Retinal pigment epithelial cell (primary cell): ENCODE measurements around the gene CELF1.

Experiments
- DNase-seq: peaks from one replicate; pipeline ENCODE4 v3.0.0-alpha.2; 2010; ENCODE audit warnings: low read depth
- H3K4me3 ChIP-seq: 2 replicates; pipeline ENCODE4 v1.5.1; 2011; ENCODE audit warnings: mild to moderate bottlenecking, low read length, control low read depth, moderate library complexity
- TF ChIP-seq, protein P1 (sequence below): conservative IDR thresholded peaks from 2 replicates; pipeline ENCODE4 v1.5.1; 2011; ENCODE audit warnings: low read depth, low read length, control low read depth, inconsistent platforms

Gene CELF1

DNA sequence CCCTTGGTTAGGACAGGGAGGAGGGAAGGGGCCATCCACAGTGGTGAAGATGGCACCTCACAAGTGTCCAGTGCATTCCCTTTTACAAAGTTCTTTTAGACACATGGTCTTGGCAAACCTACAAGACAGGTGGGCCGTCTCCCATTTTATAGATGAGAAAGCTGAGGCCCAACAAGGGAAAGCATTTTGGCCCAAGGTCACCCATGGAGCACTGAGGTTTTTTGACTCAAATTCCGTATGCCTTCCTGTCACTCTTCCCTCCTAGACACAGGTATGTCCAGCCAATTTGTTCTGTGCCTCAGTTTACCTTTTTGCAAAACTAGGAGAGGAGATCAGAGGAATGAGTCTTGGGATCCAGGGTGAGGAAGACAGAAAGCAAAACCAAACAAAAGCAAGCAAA lies 40.0 kb upstream of the CELF1 start:
- TF ChIP-seq, protein P1, sequence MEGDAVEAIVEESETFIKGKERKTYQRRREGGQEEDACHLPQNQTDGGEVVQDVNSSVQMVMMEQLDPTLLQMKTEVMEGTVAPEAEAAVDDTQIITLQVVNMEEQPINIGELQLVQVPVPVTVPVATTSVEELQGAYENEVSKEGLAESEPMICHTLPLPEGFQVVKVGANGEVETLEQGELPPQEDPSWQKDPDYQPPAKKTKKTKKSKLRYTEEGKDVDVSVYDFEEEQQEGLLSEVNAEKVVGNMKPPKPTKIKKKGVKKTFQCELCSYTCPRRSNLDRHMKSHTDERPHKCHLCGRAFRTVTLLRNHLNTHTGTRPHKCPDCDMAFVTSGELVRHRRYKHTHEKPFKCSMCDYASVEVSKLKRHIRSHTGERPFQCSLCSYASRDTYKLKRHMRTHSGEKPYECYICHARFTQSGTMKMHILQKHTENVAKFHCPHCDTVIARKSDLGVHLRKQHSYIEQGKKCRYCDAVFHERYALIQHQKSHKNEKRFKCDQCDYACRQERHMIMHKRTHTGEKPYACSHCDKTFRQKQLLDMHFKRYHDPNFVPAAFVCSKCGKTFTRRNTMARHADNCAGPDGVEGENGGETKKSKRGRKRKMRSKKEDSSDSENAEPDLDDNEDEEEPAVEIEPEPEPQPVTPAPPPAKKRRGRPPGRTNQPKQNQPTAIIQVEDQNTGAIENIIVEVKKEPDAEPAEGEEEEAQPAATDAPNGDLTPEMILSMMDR, result no peak
- no peak overlapping the region for H3K4me3 ChIP-seq
- DNase-seq, result no peak

- TF ChIP-seq, protein P1, result no peak
- no peak overlapping the region for H3K4me3 ChIP-seq
- DNase-seq, result no peak
Observed at GRCh38 chr11:47592251-47592650, 39.3 kb upstream of the CELF1 start.

- no peak overlapping the region for H3K4me3 ChIP-seq
- TF ChIP-seq, protein P1, result no peak
- DNase-seq, result no peak
Observed at GRCh38 chr11:47591764-47592163, 38.8 kb upstream of the CELF1 start.

GRCh38 chr11:47589977-47590861 lies 37.3 kb upstream of the CELF1 start:
- TF ChIP-seq, protein P1, result no peak
- DNase-seq, result no peak
- H3K4me3 ChIP-seq, result peak overlapping the region; percentile 5

GRCh38 chr11:47589584-47589976 lies 36.6 kb upstream of the CELF1 start:
- TF ChIP-seq, protein P1, result no peak
- H3K4me3 ChIP-seq, result no peak overlapping the region
- no peak for DNase-seq

DNA sequence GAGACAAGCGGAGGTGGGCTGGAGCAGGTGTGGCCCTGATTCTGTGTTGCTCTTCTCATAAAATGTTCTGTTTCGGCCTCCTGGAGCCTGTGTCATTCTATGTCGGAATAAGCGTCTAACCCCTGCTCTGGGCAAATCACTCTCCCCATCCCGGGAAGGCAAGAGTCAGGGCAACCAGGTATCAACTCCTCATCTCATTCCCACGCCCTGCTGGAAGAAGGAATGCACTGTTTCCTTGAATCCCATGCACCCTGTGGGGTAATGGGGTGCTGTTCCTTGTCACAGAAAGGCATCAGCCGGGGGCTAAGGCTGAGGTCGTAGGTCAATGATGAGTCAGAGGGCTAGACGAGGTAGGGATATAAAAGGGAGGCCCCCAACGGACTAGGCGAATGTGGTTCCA lies 36.2 kb upstream of the CELF1 start:
- H3K4me3 ChIP-seq, result no peak overlapping the region
- no peak for DNase-seq
- TF ChIP-seq, protein P1, result no peak

GRCh38 chr11:47587723-47588326 lies 34.9 kb upstream of the CELF1 start:
- no peak overlapping the region for H3K4me3 ChIP-seq
- TF ChIP-seq, protein P1, result no peak
- DNase-seq, result no peak
